Fibroblast of lung (primary cell): ENCODE data around the gene LAMA1. TPM values are rescaled to one million over a fixed set of nuclear protein-coding genes. Genes with fewer than 3 reads are reported as not detected.

ENCODE experiments used
- DNase-seq, 2 donors: peaks; one replicate each; pipeline versions ENCODE4 v3.0.0 to v3.0.0-alpha.2; 2010; ENCODE audit warnings: low read depth in 2 of 2
- H2AFZ ChIP-seq: 2 replicates; pipeline ENCODE4 v1.5.1; 2012; ENCODE audit warnings: low read length, control low read depth, inconsistent platforms
- H3K27ac ChIP-seq: 2 replicates; pipeline ENCODE4 v1.5.1; 2011; ENCODE audit warnings: low read length, control low read depth; ENCODE audit not compliant: insufficient read depth
- H3K27me3 ChIP-seq: 2 replicates; pipeline ENCODE4 v1.5.1; 2011; ENCODE audit warnings: mild to moderate bottlenecking, low read length; ENCODE audit not compliant: control insufficient read depth, insufficient read depth
- H3K36me3 ChIP-seq: 2 replicates; pipeline ENCODE4 v1.5.1; 2011; ENCODE audit warnings: low read length; ENCODE audit not compliant: control insufficient read depth, insufficient read depth
- H3K4me1 ChIP-seq: 2 replicates; pipeline ENCODE4 v1.5.1; 2011; ENCODE audit warnings: low read length; ENCODE audit not compliant: control insufficient read depth, insufficient read depth; ENCODE audit errors: extremely low read depth
- H3K4me2 ChIP-seq: 2 replicates; pipeline ENCODE4 v1.5.1; 2011; ENCODE audit warnings: low read length, control low read depth; ENCODE audit not compliant: insufficient read depth; ENCODE audit errors: extremely low read depth
- H3K4me3 ChIP-seq, 4 experiments: fragments of 200-600 bp in 1 of 4; sonication (generic) in 1 of 4; replicated peaks in 1 of 4; 2 replicates each; pipeline ENCODE4 v1.5.1; 2011 to 2016; ENCODE audit warnings: low read length in 4 of 4, low read depth in 3 of 4, mild to moderate bottlenecking in 3 of 4, control low read depth in 2 of 4, inconsistent platforms in 1 of 4, mixed read lengths in 1 of 4; ENCODE audit not compliant: insufficient read depth in 1 of 4; ENCODE audit errors: control extremely low read depth in 1 of 4
- H3K79me2 ChIP-seq: 2 replicates; pipeline ENCODE4 v1.5.1; 2012; ENCODE audit warnings: mild to moderate bottlenecking, low read length, inconsistent platforms; ENCODE audit not compliant: control insufficient read depth, insufficient read depth
- H3K9ac ChIP-seq: 2 replicates; pipeline ENCODE4 v1.5.1; 2011; ENCODE audit warnings: mild to moderate bottlenecking, low read length, control low read depth; ENCODE audit not compliant: insufficient read depth
- H3K9me3 ChIP-seq: 2 replicates; pipeline ENCODE4 v1.5.1; 2012; ENCODE audit warnings: low read depth, low read length; ENCODE audit not compliant: control insufficient read depth, insufficient read depth
- H4K20me1 ChIP-seq: 2 replicates; pipeline ENCODE4 v1.5.1; 2011; ENCODE audit warnings: low read length; ENCODE audit not compliant: control insufficient read depth, insufficient read depth; ENCODE audit errors: extremely low read depth
- EZH2 ChIP-seq: IDR thresholded peaks from 2 replicates; pipeline ENCODE4 v1.5.1; 2012; ENCODE audit warnings: low read length, control low read depth, mild to moderate bottlenecking; ENCODE audit errors: missing control alignments
- polyA plus RNA-seq, 2 donors: library from polyadenylated mRNA; depleted of rRNA in 1 of 2; stranded (reverse) in 1 of 2; unstranded in 1 of 2; fragments of >200 nt; gene quantifications; 2 replicates each; pipeline ENCODE4 v1.2.1, GENCODE V29; 2011 to 2012; ENCODE audit warnings: missing spikeins in 1 of 2
- total RNA-seq: library from RNA; depleted of rRNA; stranded (reverse); fragments of >200 nt; gene quantifications from 2 replicates; pipeline ENCODE4 v1.2.1, GENCODE V29; 2014
- TF ChIP-seq, protein P1 (sequence below), 2 donors: IDR thresholded peaks in 1 of 2; conservative IDR thresholded peaks in 1 of 2; 1 replicate in 1 of 2; 2 replicates in 1 of 2; pipeline ENCODE4 v1.5.1; 2011 to 2012; ENCODE audit warnings: low read length in 2 of 2, control low read depth in 1 of 2, inconsistent platforms in 1 of 2, low read depth in 1 of 2, mild to moderate bottlenecking in 1 of 2

LAMA1 gene
- total and polyA plus RNA-seq, 2 donors (not counting 1 experiment from before 2014, with no cell fraction given) = 1.2 to 5.8 TPM

DNA sequence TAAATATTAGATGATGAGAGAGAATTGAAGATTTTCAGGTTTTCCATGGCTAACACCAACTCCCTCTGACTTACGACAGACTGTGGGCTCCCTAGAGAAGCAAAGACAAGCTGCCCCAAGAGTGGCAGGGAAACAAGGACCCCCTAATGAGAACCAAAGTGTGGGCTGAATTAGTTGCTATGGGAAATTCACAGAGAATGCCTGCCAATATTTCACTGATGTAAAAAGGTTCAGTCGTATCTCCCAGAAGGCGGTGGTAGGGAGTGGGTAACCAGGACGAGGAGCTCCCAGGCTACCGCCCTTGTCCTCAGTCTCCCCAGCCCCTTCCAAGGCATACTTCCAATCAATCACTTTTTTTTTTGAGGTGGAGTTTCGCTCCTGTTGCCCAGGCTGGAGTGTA is 113.6 kb downstream of the LAMA1 start:
- Histone ChIP-seq H3K36me3 (no peaks in the 10 kb centered on the region), H3K27me3 (no peaks in the 10 kb centered on the region), H4K20me1 (no peaks in the 10 kb centered on the region), H3K4me3 (no peak overlapping the region), H3K4me2 (no peak overlapping the region), H3K79me2 (no peaks in the 10 kb centered on the region), H3K4me1 (no peaks in the 10 kb centered on the region), H3K9me3 (no peaks in the 10 kb centered on the region), H2AFZ (no peak overlapping the region), H3K27ac (no peak overlapping the region), H3K9ac (no peak overlapping the region)
- DNase-seq = no peak
- TF ChIP-seq, protein P1, sequence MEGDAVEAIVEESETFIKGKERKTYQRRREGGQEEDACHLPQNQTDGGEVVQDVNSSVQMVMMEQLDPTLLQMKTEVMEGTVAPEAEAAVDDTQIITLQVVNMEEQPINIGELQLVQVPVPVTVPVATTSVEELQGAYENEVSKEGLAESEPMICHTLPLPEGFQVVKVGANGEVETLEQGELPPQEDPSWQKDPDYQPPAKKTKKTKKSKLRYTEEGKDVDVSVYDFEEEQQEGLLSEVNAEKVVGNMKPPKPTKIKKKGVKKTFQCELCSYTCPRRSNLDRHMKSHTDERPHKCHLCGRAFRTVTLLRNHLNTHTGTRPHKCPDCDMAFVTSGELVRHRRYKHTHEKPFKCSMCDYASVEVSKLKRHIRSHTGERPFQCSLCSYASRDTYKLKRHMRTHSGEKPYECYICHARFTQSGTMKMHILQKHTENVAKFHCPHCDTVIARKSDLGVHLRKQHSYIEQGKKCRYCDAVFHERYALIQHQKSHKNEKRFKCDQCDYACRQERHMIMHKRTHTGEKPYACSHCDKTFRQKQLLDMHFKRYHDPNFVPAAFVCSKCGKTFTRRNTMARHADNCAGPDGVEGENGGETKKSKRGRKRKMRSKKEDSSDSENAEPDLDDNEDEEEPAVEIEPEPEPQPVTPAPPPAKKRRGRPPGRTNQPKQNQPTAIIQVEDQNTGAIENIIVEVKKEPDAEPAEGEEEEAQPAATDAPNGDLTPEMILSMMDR (conservative IDR thresholded peaks at IDR 0.05 in 1 of 2, IDR thresholded peaks at IDR 0.05 in 1 of 2; ENCODE audit: low read depth in 1 of 2, low read length in 2 of 2) = no peak
- TF ChIP-seq EZH2 = no peak

DNA sequence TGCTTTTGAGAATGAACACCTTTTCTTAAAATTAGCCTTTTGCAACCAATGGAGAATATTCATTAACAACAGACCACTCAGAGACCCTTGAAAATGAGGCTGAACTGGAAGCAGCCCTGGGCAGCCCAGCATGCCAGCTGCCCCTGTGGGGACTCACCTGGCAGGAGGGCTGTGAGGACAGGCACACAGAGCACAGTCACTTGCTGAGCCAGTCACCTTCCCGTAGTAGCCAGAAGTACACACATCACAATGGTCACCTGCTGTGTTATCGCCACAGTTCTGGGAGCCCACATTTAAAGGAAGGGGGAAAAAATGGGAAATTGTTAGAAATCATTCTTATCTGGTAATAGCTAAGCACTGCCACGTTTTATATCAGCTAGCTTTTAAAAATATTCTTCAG is 115.5 kb downstream of the LAMA1 start:
- no peak overlapping the region for H3K9ac ChIP-seq
- no peak overlapping the region for H2AFZ ChIP-seq
- H4K20me1 ChIP-seq = no peaks in the 10 kb centered on the region
- H3K9me3 ChIP-seq = no peaks in the 10 kb centered on the region
- H3K4me1 ChIP-seq = no peaks in the 10 kb centered on the region
- TF ChIP-seq, protein P1 (conservative IDR thresholded peaks at IDR 0.05 in 1 of 2, IDR thresholded peaks at IDR 0.05 in 1 of 2; ENCODE audit: low read depth in 1 of 2, low read length in 2 of 2) = no peak
- TF ChIP-seq EZH2 = no peak
- H3K4me3 ChIP-seq = no peak overlapping the region
- H3K27me3 ChIP-seq = no peaks in the 10 kb centered on the region
- no peak overlapping the region for H3K4me2 ChIP-seq
- no peaks in the 10 kb centered on the region for H3K79me2 ChIP-seq
- H3K36me3 ChIP-seq = no peaks in the 10 kb centered on the region
- no peak for DNase-seq
- no peak overlapping the region for H3K27ac ChIP-seq

DNA sequence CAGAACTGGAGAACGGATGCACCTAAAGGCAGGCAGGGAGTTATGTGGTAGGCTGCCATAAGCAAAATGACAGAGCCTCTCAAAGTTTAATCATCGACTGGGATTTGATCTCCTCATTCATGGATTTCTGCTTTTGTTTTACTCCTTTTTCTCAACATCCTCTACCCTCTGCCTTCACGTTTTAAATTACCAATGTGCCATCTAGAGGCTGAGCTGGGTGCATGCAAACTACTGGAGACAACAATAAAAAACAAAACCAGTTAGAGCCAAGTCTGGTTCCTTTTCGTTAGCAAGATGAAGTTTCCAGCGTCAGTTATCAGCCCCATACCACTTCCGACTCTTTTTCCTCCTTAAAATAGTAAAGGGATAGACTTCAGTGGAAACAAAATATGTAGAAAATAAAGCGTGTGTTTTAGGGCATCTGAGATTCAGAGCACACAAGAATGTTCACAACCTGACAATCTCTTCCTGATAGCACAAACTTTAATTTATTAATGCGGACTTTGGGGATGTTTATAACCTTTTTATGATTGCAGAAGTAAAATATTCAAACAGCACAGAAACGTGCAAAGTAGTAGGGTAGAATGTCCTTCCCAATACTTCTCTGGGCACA is 117.0 kb downstream of the LAMA1 start:
- Histone ChIP-seq H3K9me3 (no peaks in the 10 kb centered on the region), H3K4me3 (no peak overlapping the region), H4K20me1 (no peaks in the 10 kb centered on the region), H3K9ac (no peak overlapping the region), H3K27ac (no peak overlapping the region), H3K4me2 (no peak overlapping the region), H2AFZ (peak overlapping the region; percentile 30), H3K79me2 (no peaks in the 10 kb centered on the region), H3K36me3 (no peaks in the 10 kb centered on the region), H3K27me3 (no peaks in the 10 kb centered on the region), H3K4me1 (no peaks in the 10 kb centered on the region)
- TF ChIP-seq, protein P1 (conservative IDR thresholded peaks at IDR 0.05 in 1 of 2, IDR thresholded peaks at IDR 0.05 in 1 of 2; ENCODE audit: low read depth in 1 of 2, low read length in 2 of 2) = peak; percentile 70 to 80
- no peak for TF ChIP-seq EZH2
- DNase-seq = peak in 1 of 2 donors; percentile 62
